Measurements from ENCODE around the gene PROK2. TPM values are rescaled to one million over a fixed set of nuclear protein-coding genes. Genes with fewer than 3 reads are reported as not detected.

PROK2 gene
- total and polyA plus RNA-seq, 7 donors = 0.42 to 3.9 (median 1.2) TPM; not detected in 4

GRCh38 chr3:71817262-71817661 lies 32.3 kb upstream of the PROK2 start:
- WGBS, 2 donors = 73 to 86% methylated on average over 6 of the region's 6 CpGs
- no peaks in the 10 kb centered on the region for H3K9me3 ChIP-seq
- H3K4me3 ChIP-seq = no peak overlapping the region

GRCh38 chr3:71816767-71817156 lies 31.8 kb upstream of the PROK2 start:
- H3K27me3 ChIP-seq = no peaks in the 10 kb centered on the region
- no peaks in the 10 kb centered on the region for H3K36me3 ChIP-seq
- H3K9me3 ChIP-seq = no peaks in the 10 kb centered on the region
- TF ChIP-seq EP300 (IDR thresholded peaks at IDR 0.05) = no peak
- TF ChIP-seq POLR2AphosphoS5 (IDR thresholded peaks at IDR 0.05) = no peak
- no peak for TF ChIP-seq POLR2A (IDR thresholded peaks at IDR 0.05)
- no peak for TF ChIP-seq CTCF (IDR thresholded peaks at IDR 0.05)
- no peaks in the 10 kb centered on the region for H3K4me1 ChIP-seq
- H3K4me3 ChIP-seq = no peak overlapping the region
- no peak overlapping the region for H3K27ac ChIP-seq
- intact Hi-C loops (cut with DNase I) = no loop called here
- WGBS, 2 donors = 92 to 94% methylated on average over 4 of the region's 4 CpGs
- DNase-seq = no peak

More at GRCh38 chr3:71817262-71817661, 32.3 kb upstream of the PROK2 start:
- DNase-seq = no peak
- TF ChIP-seq CTCF (IDR thresholded peaks at IDR 0.05) = no peak
- no peak for TF ChIP-seq POLR2AphosphoS5 (IDR thresholded peaks at IDR 0.05)
- TF ChIP-seq POLR2A (IDR thresholded peaks at IDR 0.05) = no peak
- no peak for TF ChIP-seq EP300 (IDR thresholded peaks at IDR 0.05)
- intact Hi-C loops (cut with DNase I) = no loop called here
- H3K27ac ChIP-seq = no peak overlapping the region
- no peaks in the 10 kb centered on the region for H3K36me3 ChIP-seq
- H3K27me3 ChIP-seq = no peaks in the 10 kb centered on the region
- H3K4me1 ChIP-seq = no peaks in the 10 kb centered on the region

- Histone ChIP-seq H3K27ac (no peak overlapping the region), H3K4me3 (no peak overlapping the region), H3K36me3 (no peaks in the 10 kb centered on the region), H3K4me1 (no peaks in the 10 kb centered on the region), H3K27me3 (no peaks in the 10 kb centered on the region), H3K9me3 (no peaks in the 10 kb centered on the region)
- DNase-seq = no peak
- TF ChIP-seq POLR2A (IDR thresholded peaks at IDR 0.05) (no peak), POLR2AphosphoS5 (IDR thresholded peaks at IDR 0.05) (no peak), EP300 (IDR thresholded peaks at IDR 0.05) (no peak), CTCF (IDR thresholded peaks at IDR 0.05) (no peak)
- WGBS, 2 donors = 74 to 84% methylated on average over 7 of the region's 7 CpGs
- intact Hi-C loops (cut with DNase I) = no loop called here
These were observed 30.6 kb upstream of the PROK2 start for GRCh38 chr3:71815340-71816067.

GRCh38 chr3:71813704-71814103 lies 28.8 kb upstream of the PROK2 start:
- Histone ChIP-seq H3K9me3 (no peaks in the 10 kb centered on the region), H3K27me3 (no peaks in the 10 kb centered on the region), H3K4me3 (no peak overlapping the region), H3K27ac (no peak overlapping the region), H3K36me3 (no peaks in the 10 kb centered on the region), H3K4me1 (no peaks in the 10 kb centered on the region)
- intact Hi-C loops (cut with DNase I) = no loop called here
- no peak for TF ChIP-seq EP300 (IDR thresholded peaks at IDR 0.05)
- TF ChIP-seq POLR2AphosphoS5 (IDR thresholded peaks at IDR 0.05) = no peak
- no peak for TF ChIP-seq CTCF (IDR thresholded peaks at IDR 0.05)
- DNase-seq = no peak
- WGBS, 2 donors = 90 to 92% methylated on average over 3 of the region's 3 CpGs

GRCh38 chr3:71813073-71813472 lies 28.1 kb upstream of the PROK2 start:
- Histone ChIP-seq H3K4me1 (no peaks in the 10 kb centered on the region), H3K9me3 (no peaks in the 10 kb centered on the region), H3K4me3 (no peak overlapping the region), H3K27ac (no peak overlapping the region), H3K36me3 (no peaks in the 10 kb centered on the region), H3K27me3 (no peaks in the 10 kb centered on the region)
- TF ChIP-seq POLR2A (IDR thresholded peaks at IDR 0.05) (no peak), EP300 (IDR thresholded peaks at IDR 0.05) (no peak), POLR2AphosphoS5 (IDR thresholded peaks at IDR 0.05) (no peak), CTCF (IDR thresholded peaks at IDR 0.05) (no peak)
- WGBS, 2 donors = 90% methylated on average over 4 of the region's 4 CpGs
- DNase-seq = no peak
- intact Hi-C loops (cut with DNase I) = no loop called here

Data from sigmoid colon (tissue), 7 donors.